ENCODE data around the gene KLF13. TPM values are rescaled to one million over a fixed set of nuclear protein-coding genes. Genes with fewer than 3 reads are reported as not detected.

KLF13 gene
- polyA plus RNA-seq, 12 donors: 28.1 to 89.4 (median 44.3) TPM; not detected in 1

Other genes starting within 250 kb of the KLF13 start
- 10 to 100 TPM in 1 of 12 donors, 1 to 10 TPM in 2, not detected in 9; 1.1 to 10.6 (median 1.1) TPM for gene TRPM1, start 225.1 kb upstream of the KLF13 start, polyA plus RNA-seq (ENCODE audit: insufficient read length in 12 of 12)